ENCODE measurements around the gene TEX52. TPM values are rescaled to one million over a fixed set of nuclear protein-coding genes. Genes with fewer than 3 reads are reported as not detected.

TEX52 gene
- total RNA-seq, 2 experiments from 2014 or later, result 0.34 TPM; not detected in 1

- no peak overlapping the region for H3K4me3 Mint-ChIP-seq
- POLR2A ChIA-PET, result no interaction called here
- H3K4me1 Mint-ChIP-seq, result peaks cover 2% of the 10 kb centered on the region
- DNase-seq (no peak), ATAC-seq (ENCODE audit: low read depth) (no peak)
- H3K27ac Mint-ChIP-seq, result no peak overlapping the region
- no peaks in the 10 kb centered on the region for H3K27me3 Mint-ChIP-seq
- peaks cover 8% of the 10 kb centered on the region for H3K36me3 Mint-ChIP-seq
- no peaks in the 10 kb centered on the region for H3K9me3 Mint-ChIP-seq
Observed at GRCh38 chr12:2835691-2836403, 21.0 kb downstream of the TEX52 start.

- POLR2A ChIA-PET, result no interaction called here
- peaks cover 2% of the 10 kb centered on the region for H3K4me1 Mint-ChIP-seq
Observed at GRCh38 chr12:2834581-2835491, 22.0 kb downstream of the TEX52 start, which contains the start of gene NRIP2. Gene NRIP2, minus strand, starts transcription at chr12:2835035. Its CDS starts 52 bp downstream, at chr12:2834983.

GRCh38 chr12:2833810-2834209 is 23.0 kb downstream of the TEX52 start:
- Mint-ChIP-seq H3K27ac (no peak overlapping the region), H3K4me3 (no peak overlapping the region), H3K4me1 (no peaks in the 10 kb centered on the region), H3K36me3 (peaks cover 3% of the 10 kb centered on the region), H3K27me3 (no peaks in the 10 kb centered on the region), H3K9me3 (no peaks in the 10 kb centered on the region)
- DNase-seq (no peak), ATAC-seq (ENCODE audit: low read depth) (no peak)
- POLR2A ChIA-PET, result no interaction called here

More at GRCh38 chr12:2834581-2835491, 22.0 kb downstream of the TEX52 start, which contains the start of gene NRIP2:
- no peak for ATAC-seq (ENCODE audit: low read depth)
- Mint-ChIP-seq H3K27ac (no peak within 1 kb of the TSS), H3K36me3 (peaks cover 8% of the 10 kb centered on the region), H3K9me3 (no peaks in the 10 kb centered on the region), H3K4me3 (no peak within 1 kb of the TSS), H3K27me3 (no peaks in the 10 kb centered on the region)
- no peak for DNase-seq

GRCh38 chr12:2833327-2833726 is 23.5 kb downstream of the TEX52 start:
- DNase-seq (no peak), ATAC-seq (ENCODE audit: low read depth) (no peak)

GRCh38 chr12:2832550-2833127 is 24.2 kb downstream of the TEX52 start:
- DNase-seq (no peak), ATAC-seq (ENCODE audit: low read depth) (no peak)
- Mint-ChIP-seq H3K4me1 (no peaks in the 10 kb centered on the region), H3K27ac (no peak overlapping the region), H3K9me3 (no peaks in the 10 kb centered on the region), H3K36me3 (peaks cover 3% of the 10 kb centered on the region), H3K27me3 (no peaks in the 10 kb centered on the region), H3K4me3 (no peak overlapping the region)
- POLR2A ChIA-PET, result no interaction called here

More at GRCh38 chr12:2833327-2833726, 23.5 kb downstream of the TEX52 start:
- Mint-ChIP-seq H3K27me3 (no peaks in the 10 kb centered on the region), H3K27ac (no peak overlapping the region), H3K9me3 (no peaks in the 10 kb centered on the region), H3K36me3 (peaks cover 3% of the 10 kb centered on the region), H3K4me3 (no peak overlapping the region), H3K4me1 (no peaks in the 10 kb centered on the region)
- POLR2A ChIA-PET, result no interaction called here

GRCh38 chr12:2829275-2829674 is 27.6 kb downstream of the TEX52 start:
- no peaks in the 10 kb centered on the region for H3K4me1 Mint-ChIP-seq
- H3K36me3 Mint-ChIP-seq, result peaks cover 3% of the 10 kb centered on the region
- no peaks in the 10 kb centered on the region for H3K9me3 Mint-ChIP-seq
- no peak for ATAC-seq (ENCODE audit: low read depth)
- H3K27me3 Mint-ChIP-seq, result no peaks in the 10 kb centered on the region
- no peak overlapping the region for H3K27ac Mint-ChIP-seq
- no peak overlapping the region for H3K4me3 Mint-ChIP-seq
- DNase-seq, result no peak
- POLR2A ChIA-PET, result no interaction called here

GRCh38 chr12:2826721-2827515 is 29.9 kb downstream of the TEX52 start:
- no peak for ATAC-seq (ENCODE audit: low read depth)
- no peaks in the 10 kb centered on the region for H3K9me3 Mint-ChIP-seq
- no peak overlapping the region for H3K4me3 Mint-ChIP-seq
- H3K27ac Mint-ChIP-seq, result peak overlapping the region; percentile 53
- H3K36me3 Mint-ChIP-seq, result peaks cover 6% of the 10 kb centered on the region
- POLR2A ChIA-PET, result no interaction called here
- DNase-seq, result no peak
- no peaks in the 10 kb centered on the region for H3K4me1 Mint-ChIP-seq
- H3K27me3 Mint-ChIP-seq, result no peaks in the 10 kb centered on the region

- H3K36me3 Mint-ChIP-seq, result peaks cover 6% of the 10 kb centered on the region
- no peaks in the 10 kb centered on the region for H3K27me3 Mint-ChIP-seq
- no peaks in the 10 kb centered on the region for H3K9me3 Mint-ChIP-seq
- H3K4me3 Mint-ChIP-seq, result no peak overlapping the region
- POLR2A ChIA-PET, result no interaction called here
- ATAC-seq (ENCODE audit: low read depth) (no peak), DNase-seq (no peak)
- H3K27ac Mint-ChIP-seq, result no peak overlapping the region
- H3K4me1 Mint-ChIP-seq, result no peaks in the 10 kb centered on the region
Observed at GRCh38 chr12:2826036-2826435, 30.8 kb downstream of the TEX52 start.

GRCh38 chr12:2825132-2825531 is 31.7 kb downstream of the TEX52 start:
- DNase-seq (no peak), ATAC-seq (ENCODE audit: low read depth) (no peak)
- Mint-ChIP-seq H3K36me3 (peaks cover 9% of the 10 kb centered on the region), H3K4me1 (no peaks in the 10 kb centered on the region), H3K9me3 (no peaks in the 10 kb centered on the region), H3K27ac (no peak overlapping the region), H3K27me3 (no peaks in the 10 kb centered on the region), H3K4me3 (no peak overlapping the region)
- POLR2A ChIA-PET, result no interaction called here

- H3K4me1 Mint-ChIP-seq, result no peaks in the 10 kb centered on the region
- no peaks in the 10 kb centered on the region for H3K9me3 Mint-ChIP-seq
- H3K36me3 Mint-ChIP-seq, result peaks cover 9% of the 10 kb centered on the region
- DNase-seq, result no peak
- H3K27me3 Mint-ChIP-seq, result no peaks in the 10 kb centered on the region
- no peak overlapping the region for H3K4me3 Mint-ChIP-seq
- ATAC-seq (ENCODE audit: low read depth), result no peak
- H3K27ac Mint-ChIP-seq, result no peak overlapping the region
- POLR2A ChIA-PET, result no interaction called here
Observed at GRCh38 chr12:2824541-2824940, 32.3 kb downstream of the TEX52 start.

- H3K4me1 Mint-ChIP-seq, result no peaks in the 10 kb centered on the region
- ATAC-seq (ENCODE audit: low read depth) (no peak), DNase-seq (no peak)
- peaks cover 9% of the 10 kb centered on the region for H3K36me3 Mint-ChIP-seq
- POLR2A ChIA-PET, result no interaction called here
- no peaks in the 10 kb centered on the region for H3K9me3 Mint-ChIP-seq
- no peak overlapping the region for H3K4me3 Mint-ChIP-seq
- H3K27me3 Mint-ChIP-seq, result no peaks in the 10 kb centered on the region
- H3K27ac Mint-ChIP-seq, result no peak overlapping the region
Observed at GRCh38 chr12:2823483-2823882, 33.4 kb downstream of the TEX52 start.

- Mint-ChIP-seq H3K27ac (no peak overlapping the region), H3K36me3 (peaks cover 14% of the 10 kb centered on the region), H3K27me3 (no peaks in the 10 kb centered on the region), H3K4me3 (no peak overlapping the region), H3K9me3 (no peaks in the 10 kb centered on the region), H3K4me1 (peaks cover 3% of the 10 kb centered on the region)
- POLR2A ChIA-PET, result no interaction called here
- DNase-seq (no peak), ATAC-seq (ENCODE audit: low read depth) (no peak)
Observed at GRCh38 chr12:2820432-2820831, 36.4 kb downstream of the TEX52 start.

- no peaks in the 10 kb centered on the region for H3K9me3 Mint-ChIP-seq
- H3K4me3 Mint-ChIP-seq, result no peak overlapping the region
- no peak overlapping the region for H3K27ac Mint-ChIP-seq
- peaks cover 7% of the 10 kb centered on the region for H3K4me1 Mint-ChIP-seq
- ATAC-seq (ENCODE audit: low read depth) (no peak), DNase-seq (no peak)
- no peaks in the 10 kb centered on the region for H3K27me3 Mint-ChIP-seq
- H3K36me3 Mint-ChIP-seq, result peaks cover 15% of the 10 kb centered on the region
- POLR2A ChIA-PET, result no interaction called here
Observed at GRCh38 chr12:2819810-2820209, 37.0 kb downstream of the TEX52 start.
